SU-DHL-6 (cell line): Measurements from ENCODE around the gene ZFP3.

Experiments
- CTCF ChIP-seq: fragments of 200-600 bp; sonication (generic); IDR thresholded peaks from one replicate; pipeline ENCODE4 v1.5.1; 2017; ENCODE audit warnings: antibody characterized with exemption, mild to moderate bottlenecking, low read length, moderate library complexity; ENCODE audit not compliant: insufficient read depth, poor library complexity, severe bottlenecking
- EZH2phosphoT487 ChIP-seq: fragments of 200-600 bp; sonication (generic), shearing (Covaris generic); conservative IDR thresholded peaks from 2 replicates; pipeline ENCODE4 v1.6.1; 2018; ENCODE audit warnings: mild to moderate bottlenecking, antibody characterized with exemption, low read length, moderate library complexity, mixed read lengths

GRCh38 chr17:5077781-5078105 is 524 bp upstream of the ZFP3 start:
- no peak for TF ChIP-seq CTCF
- no peak for TF ChIP-seq EZH2phosphoT487
